ENCODE data around the gene GPR26. TPM values are rescaled to one million over a fixed set of nuclear protein-coding genes. Genes with fewer than 3 reads are reported as not detected.

The GPR26 gene
- total RNA-seq, 4 donors from 2014 or later: not detected

DNA sequence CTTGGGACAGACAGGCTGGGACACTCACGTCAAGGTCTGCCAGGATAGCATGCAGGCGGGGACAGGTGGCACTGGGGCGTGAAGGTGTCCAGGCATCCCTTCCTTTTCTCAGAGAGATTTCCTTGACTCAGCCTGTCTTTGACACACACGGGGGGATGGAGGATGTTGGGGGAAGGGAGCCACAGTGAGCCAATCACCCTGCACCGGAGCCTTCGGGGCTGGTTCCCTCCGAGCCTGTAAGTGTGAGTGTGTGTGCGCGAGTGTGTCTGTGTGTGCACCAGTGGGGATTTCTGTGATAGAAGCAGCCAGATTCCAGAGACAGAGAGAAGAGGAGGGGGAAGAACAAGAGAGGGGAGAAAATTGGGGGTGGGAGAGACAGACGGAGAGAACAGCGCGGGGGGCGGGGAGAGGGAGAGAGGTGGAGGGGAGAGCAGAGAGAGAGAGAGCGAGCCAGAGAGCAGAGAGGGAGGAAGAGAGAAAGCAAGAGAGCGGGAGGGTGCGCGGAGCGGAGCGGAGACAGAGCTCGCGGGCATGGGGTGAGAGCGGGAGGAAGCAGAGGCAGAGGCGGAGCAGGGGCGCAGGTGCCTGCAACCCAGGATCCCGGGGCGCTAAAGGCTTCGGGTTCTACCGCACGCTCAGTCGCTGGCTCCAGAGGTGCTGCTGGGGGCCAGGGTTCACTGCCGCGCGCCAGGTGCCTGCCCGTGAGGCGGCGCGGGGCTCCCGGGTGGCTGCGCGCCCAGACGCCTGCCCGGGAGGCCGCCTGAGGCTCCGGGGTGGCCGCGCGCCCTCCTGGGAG is 466 bp upstream of the GPR26 start:
- TF ChIP-seq, protein P1, sequence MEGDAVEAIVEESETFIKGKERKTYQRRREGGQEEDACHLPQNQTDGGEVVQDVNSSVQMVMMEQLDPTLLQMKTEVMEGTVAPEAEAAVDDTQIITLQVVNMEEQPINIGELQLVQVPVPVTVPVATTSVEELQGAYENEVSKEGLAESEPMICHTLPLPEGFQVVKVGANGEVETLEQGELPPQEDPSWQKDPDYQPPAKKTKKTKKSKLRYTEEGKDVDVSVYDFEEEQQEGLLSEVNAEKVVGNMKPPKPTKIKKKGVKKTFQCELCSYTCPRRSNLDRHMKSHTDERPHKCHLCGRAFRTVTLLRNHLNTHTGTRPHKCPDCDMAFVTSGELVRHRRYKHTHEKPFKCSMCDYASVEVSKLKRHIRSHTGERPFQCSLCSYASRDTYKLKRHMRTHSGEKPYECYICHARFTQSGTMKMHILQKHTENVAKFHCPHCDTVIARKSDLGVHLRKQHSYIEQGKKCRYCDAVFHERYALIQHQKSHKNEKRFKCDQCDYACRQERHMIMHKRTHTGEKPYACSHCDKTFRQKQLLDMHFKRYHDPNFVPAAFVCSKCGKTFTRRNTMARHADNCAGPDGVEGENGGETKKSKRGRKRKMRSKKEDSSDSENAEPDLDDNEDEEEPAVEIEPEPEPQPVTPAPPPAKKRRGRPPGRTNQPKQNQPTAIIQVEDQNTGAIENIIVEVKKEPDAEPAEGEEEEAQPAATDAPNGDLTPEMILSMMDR (IDR thresholded peaks at IDR 0.05; ENCODE audit: low read depth): no peak

DNA sequence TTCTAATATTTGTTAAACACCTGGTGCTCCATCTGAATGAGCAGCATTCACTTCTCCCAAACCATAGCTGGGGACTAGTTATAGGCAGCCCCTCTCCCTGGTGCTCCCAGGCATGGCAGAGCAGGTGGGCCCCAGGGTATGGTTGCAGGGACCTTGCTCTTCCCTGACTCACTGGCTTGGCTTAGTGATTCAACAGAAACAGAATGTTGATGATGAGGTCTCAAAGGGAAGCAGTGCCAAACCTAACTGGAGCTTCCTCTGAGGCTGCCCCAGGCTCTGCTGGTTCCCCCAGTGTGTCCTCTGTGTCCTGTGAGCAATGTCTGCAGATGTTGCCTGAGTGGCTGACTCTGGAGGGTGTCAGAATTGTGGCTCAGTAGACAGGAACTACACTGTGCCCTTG is 3.7 kb downstream of the GPR26 start:
- TF ChIP-seq, protein P1 (IDR thresholded peaks at IDR 0.05; ENCODE audit: low read depth): no peak

DNA sequence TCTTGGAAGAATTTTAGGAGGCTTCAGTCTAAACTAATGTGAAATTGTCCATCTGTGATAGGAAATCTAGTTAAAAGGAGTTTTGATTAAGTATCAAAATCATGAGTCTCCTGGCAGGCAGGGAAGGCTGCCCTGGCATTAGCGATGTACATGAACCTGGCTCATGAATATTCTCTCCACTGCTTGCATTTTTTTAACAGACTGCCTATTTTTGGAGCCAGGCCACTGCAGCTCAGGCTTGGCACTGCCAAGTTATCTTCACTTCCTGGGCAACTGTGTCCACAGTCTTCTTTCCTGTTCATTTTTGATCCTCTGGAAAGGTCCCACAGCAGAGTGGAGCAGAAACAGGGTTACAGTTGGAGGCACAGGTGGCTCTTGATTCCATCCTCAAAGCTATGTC is 7.0 kb downstream of the GPR26 start:
- TF ChIP-seq, protein P1 (IDR thresholded peaks at IDR 0.05; ENCODE audit: low read depth): no peak

DNA sequence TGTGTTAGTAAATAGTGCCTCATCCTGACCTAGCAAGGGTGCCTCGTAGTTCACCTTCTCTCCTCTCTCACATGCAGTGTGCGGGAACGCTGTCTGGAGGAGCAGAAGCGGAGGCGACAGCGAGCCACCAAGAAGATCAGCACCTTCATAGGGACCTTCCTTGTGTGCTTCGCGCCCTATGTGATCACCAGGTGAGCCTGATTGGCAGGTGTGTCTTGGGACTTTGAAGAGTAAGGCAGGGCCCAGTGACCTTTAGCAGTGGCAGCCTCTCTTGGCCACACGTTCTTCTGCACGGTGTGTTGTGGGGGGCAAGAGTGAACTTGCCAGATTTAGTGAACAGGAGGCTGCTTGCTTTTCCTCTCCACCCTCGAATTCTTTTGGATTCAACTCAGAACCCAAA is 8.6 kb downstream of the GPR26 start:
- TF ChIP-seq, protein P1 (IDR thresholded peaks at IDR 0.05; ENCODE audit: low read depth): no peak

DNA sequence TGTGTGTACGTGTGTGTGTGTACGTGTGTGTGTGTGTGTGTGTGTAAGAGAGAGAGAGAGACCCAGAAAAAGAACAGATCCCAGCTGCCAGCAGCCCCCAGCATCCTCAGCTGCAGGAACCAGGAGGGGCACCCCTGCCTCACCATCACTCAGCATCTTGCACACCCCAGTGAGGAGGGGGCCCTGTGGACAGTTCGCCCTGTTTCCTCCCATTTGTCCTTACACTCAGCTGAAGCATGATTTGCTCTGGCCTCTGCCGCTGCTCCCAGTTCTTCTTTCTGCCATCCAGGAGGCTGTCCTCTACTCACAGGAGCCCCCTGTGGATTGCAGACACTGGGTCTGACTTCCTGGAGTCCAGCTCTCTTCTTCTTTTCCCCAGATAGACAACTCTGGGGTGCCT is 9.7 kb downstream of the GPR26 start:
- TF ChIP-seq, protein P1 (IDR thresholded peaks at IDR 0.05; ENCODE audit: low read depth): no peak

DNA sequence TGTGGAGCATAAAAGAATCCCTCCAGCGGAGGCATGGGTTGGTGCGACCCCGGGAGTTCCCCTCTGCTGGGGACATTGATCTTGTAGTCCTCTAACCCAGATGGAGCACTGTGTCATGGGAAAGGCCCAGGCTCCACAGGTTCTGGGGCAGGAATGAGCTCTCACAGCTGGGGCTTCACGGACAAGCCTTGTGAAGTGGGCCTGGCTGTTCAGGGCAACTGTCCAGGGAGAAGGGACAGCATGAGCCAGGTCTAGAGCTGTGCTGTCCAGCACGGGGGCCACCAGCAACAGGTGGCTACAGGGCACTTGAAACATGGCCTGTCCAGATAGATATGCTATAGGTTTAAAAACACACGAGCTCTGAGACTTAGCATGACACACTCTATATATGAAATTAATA is 11.4 kb downstream of the GPR26 start:
- TF ChIP-seq, protein P1 (IDR thresholded peaks at IDR 0.05; ENCODE audit: low read depth): no peak

DNA sequence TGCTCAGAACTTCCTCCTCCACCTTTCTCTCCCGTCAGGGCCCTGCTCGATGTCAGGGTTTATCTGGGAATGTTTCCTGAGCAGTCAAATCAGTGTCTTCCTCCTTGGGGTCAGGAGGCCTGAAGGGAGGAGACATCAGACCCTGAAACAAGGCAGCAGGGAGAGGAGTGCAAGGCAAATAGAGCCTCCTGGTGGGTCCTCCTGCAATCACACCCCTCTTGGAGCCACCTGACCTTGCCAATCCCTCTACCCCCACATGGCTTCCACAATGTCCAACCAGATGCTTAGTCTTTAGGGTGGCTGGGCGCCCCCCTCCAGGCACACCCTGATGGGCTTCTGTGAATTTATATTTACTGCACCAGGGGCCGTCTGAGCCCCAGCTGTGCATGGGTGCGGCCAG is 12.2 kb downstream of the GPR26 start:
- TF ChIP-seq, protein P1 (IDR thresholded peaks at IDR 0.05; ENCODE audit: low read depth): no peak
